ENCODE data around the gene TCERG1L.

Gene TCERG1L

DNA sequence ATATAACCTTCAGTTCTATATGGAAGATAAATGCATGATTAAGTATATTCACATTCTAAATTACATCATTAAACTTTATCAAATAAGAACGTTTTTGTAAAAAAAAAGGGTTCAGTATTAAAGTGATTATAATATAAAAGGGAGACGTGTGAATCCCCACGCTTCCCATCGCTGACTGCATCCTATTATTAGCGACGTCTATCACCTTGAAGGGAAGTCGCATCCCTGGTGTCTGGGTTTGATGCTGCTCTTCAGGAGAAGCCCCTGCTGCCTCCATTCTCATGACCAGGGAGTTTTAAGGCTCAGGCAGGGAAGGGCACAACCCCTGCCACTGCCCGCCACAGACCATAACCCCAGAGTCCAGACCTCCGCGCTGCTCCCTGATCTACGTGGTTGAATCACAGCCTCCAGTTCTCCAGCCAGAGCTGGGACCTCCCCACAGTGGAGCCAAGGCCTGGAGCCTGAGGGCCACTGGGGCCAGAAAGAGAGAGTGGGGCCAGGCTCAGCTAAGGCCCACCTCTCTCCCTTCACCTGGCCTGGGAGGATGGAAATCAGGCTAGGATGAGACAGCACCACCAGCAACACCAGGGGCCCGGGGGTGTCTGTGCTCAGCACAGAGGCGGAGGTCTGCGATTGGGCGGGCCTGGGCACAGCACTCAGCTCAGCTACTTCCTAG, 130.6 kb downstream of the TCERG1L start:
- H3K4me2 ChIP-seq (ENCODE audit: low read depth, low read length, poor library complexity, severe bottlenecking) = no peak overlapping the region
- no peak overlapping the region for H3K4me3 ChIP-seq (ENCODE audit: low read length, poor library complexity, severe bottlenecking)
- no peak overlapping the region for H3K9ac ChIP-seq (ENCODE audit: low read depth, low read length, poor library complexity, severe bottlenecking)
- H3K9me3 ChIP-seq (ENCODE audit: insufficient read depth, low read depth, low read length) = peaks cover 17% of the 10 kb centered on the region; the same call in 1 of the 2 replicates
- no peak for TF ChIP-seq EZH2phosphoT487 (IDR thresholded peaks at IDR 0.05; ENCODE audit: borderline replicate concordance)
- TF ChIP-seq, protein P1, sequence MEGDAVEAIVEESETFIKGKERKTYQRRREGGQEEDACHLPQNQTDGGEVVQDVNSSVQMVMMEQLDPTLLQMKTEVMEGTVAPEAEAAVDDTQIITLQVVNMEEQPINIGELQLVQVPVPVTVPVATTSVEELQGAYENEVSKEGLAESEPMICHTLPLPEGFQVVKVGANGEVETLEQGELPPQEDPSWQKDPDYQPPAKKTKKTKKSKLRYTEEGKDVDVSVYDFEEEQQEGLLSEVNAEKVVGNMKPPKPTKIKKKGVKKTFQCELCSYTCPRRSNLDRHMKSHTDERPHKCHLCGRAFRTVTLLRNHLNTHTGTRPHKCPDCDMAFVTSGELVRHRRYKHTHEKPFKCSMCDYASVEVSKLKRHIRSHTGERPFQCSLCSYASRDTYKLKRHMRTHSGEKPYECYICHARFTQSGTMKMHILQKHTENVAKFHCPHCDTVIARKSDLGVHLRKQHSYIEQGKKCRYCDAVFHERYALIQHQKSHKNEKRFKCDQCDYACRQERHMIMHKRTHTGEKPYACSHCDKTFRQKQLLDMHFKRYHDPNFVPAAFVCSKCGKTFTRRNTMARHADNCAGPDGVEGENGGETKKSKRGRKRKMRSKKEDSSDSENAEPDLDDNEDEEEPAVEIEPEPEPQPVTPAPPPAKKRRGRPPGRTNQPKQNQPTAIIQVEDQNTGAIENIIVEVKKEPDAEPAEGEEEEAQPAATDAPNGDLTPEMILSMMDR (conservative IDR thresholded peaks at IDR 0.05; ENCODE audit: low read length) = no peak
- no peaks in the 10 kb centered on the region for H3K4me1 ChIP-seq (ENCODE audit: insufficient read depth, low read length, poor library complexity, severe bottlenecking)
- no peaks in the 10 kb centered on the region for H4K20me1 ChIP-seq (ENCODE audit: insufficient read depth, low read length, poor library complexity, severe bottlenecking)
- H3K79me2 ChIP-seq (ENCODE audit: insufficient read depth, low read length) = no peaks in the 10 kb centered on the region
- H3K27me3 ChIP-seq (ENCODE audit: insufficient read depth, low read length, poor library complexity, severe bottlenecking) = no peaks in the 10 kb centered on the region
- no peak overlapping the region for H2AFZ ChIP-seq (ENCODE audit: low read length)
- no peaks in the 10 kb centered on the region for H3K36me3 ChIP-seq (ENCODE audit: insufficient read depth, low read length)
- H3K9me2 ChIP-seq (replicated peaks; ENCODE audit: low read depth, low read length) = no peaks in the 10 kb centered on the region
- no peaks in the 10 kb centered on the region for H3F3A ChIP-seq (ENCODE audit: low read depth)

DNA sequence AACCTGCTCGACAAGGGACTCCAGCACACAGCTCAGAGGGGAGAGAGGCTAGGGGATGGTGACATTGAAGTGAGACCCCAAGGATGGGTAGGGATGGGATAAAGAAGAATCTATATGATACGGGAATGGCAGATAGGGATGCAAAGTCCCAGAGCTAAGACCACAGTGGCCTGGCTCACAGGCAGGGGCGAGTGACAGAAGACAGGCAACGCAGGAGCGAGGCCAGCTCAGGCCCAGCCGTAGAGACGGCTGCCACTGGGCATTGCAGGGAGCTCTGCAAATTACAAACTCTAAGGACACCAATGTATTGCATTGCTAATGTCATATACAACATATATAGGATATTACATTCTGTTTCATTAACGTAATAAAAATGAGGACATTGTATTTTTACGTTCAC, 131.4 kb downstream of the TCERG1L start:
- no peaks in the 10 kb centered on the region for H3F3A ChIP-seq (ENCODE audit: low read depth)
- no peak overlapping the region for H3K9ac ChIP-seq (ENCODE audit: low read depth, low read length, poor library complexity, severe bottlenecking)
- H3K4me1 ChIP-seq (ENCODE audit: insufficient read depth, low read length, poor library complexity, severe bottlenecking) = no peaks in the 10 kb centered on the region
- H3K36me3 ChIP-seq (ENCODE audit: insufficient read depth, low read length) = no peaks in the 10 kb centered on the region
- no peaks in the 10 kb centered on the region for H3K9me2 ChIP-seq (replicated peaks; ENCODE audit: low read depth, low read length)
- no peaks in the 10 kb centered on the region for H3K79me2 ChIP-seq (ENCODE audit: insufficient read depth, low read length)
- H3K4me3 ChIP-seq (ENCODE audit: low read length, poor library complexity, severe bottlenecking) = no peak overlapping the region
- no peak overlapping the region for H3K4me2 ChIP-seq (ENCODE audit: low read depth, low read length, poor library complexity, severe bottlenecking)
- no peak overlapping the region for H2AFZ ChIP-seq (ENCODE audit: low read length)
- no peaks in the 10 kb centered on the region for H3K27me3 ChIP-seq (ENCODE audit: insufficient read depth, low read length, poor library complexity, severe bottlenecking)
- H3K9me3 ChIP-seq (ENCODE audit: insufficient read depth, low read depth, low read length) = peaks cover 24% of the 10 kb centered on the region; the same call in 1 of the 2 replicates
- no peaks in the 10 kb centered on the region for H4K20me1 ChIP-seq (ENCODE audit: insufficient read depth, low read length, poor library complexity, severe bottlenecking)
- TF ChIP-seq, protein P1 (conservative IDR thresholded peaks at IDR 0.05; ENCODE audit: low read length) = no peak
- no peak for TF ChIP-seq EZH2phosphoT487 (IDR thresholded peaks at IDR 0.05; ENCODE audit: borderline replicate concordance)

DNA sequence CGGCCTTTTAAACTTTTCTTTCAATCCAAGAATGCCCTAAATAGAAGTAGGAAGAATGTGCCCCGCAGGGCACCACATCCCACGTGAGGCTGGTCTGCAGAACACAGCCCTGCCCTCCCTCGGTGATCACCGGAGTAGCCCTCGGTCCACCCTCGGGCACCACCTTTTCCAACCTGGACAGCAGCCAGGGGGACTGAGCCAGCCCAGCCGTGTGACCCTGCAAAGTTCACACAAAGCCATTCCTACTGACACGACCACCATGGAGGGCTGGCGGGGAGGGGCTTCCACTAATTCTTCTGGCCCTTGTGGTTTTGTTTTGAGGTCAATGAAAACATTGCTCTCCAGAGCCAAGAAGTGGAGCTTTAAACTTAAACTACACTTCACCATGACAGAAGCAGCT, 132.2 kb downstream of the TCERG1L start:
- Histone ChIP-seq H3K27me3 (ENCODE audit: insufficient read depth, low read length, poor library complexity, severe bottlenecking) (no peaks in the 10 kb centered on the region), H3K9me3 (ENCODE audit: insufficient read depth, low read depth, low read length) (peaks cover 24% of the 10 kb centered on the region; the same call in 1 of the 2 replicates), H3K79me2 (ENCODE audit: insufficient read depth, low read length) (no peaks in the 10 kb centered on the region), H3K4me2 (ENCODE audit: low read depth, low read length, poor library complexity, severe bottlenecking) (no peak overlapping the region), H3K4me1 (ENCODE audit: insufficient read depth, low read length, poor library complexity, severe bottlenecking) (no peaks in the 10 kb centered on the region), H2AFZ (ENCODE audit: low read length) (no peak overlapping the region), H3K36me3 (ENCODE audit: insufficient read depth, low read length) (no peaks in the 10 kb centered on the region), H3K9ac (ENCODE audit: low read depth, low read length, poor library complexity, severe bottlenecking) (no peak overlapping the region), H3F3A (ENCODE audit: low read depth) (no peaks in the 10 kb centered on the region), H3K4me3 (ENCODE audit: low read length, poor library complexity, severe bottlenecking) (no peak overlapping the region), H4K20me1 (ENCODE audit: insufficient read depth, low read length, poor library complexity, severe bottlenecking) (no peaks in the 10 kb centered on the region), H3K9me2 (replicated peaks; ENCODE audit: low read depth, low read length) (no peaks in the 10 kb centered on the region)
- TF ChIP-seq EZH2phosphoT487 (IDR thresholded peaks at IDR 0.05; ENCODE audit: borderline replicate concordance) = no peak
- TF ChIP-seq, protein P1 (conservative IDR thresholded peaks at IDR 0.05; ENCODE audit: low read length) = no peak
